Natural killer cell (primary cell): ENCODE measurements around the gene NKX6-2. TPM values are rescaled to one million over a fixed set of nuclear protein-coding genes. Genes with fewer than 3 reads are reported as not detected.

Experiments used
- ATAC-seq, 3 donors: fragments of 150-1000 bp in 2 of 3; fragments of 200-7000 bp in 1 of 3; cut with Tn5 transposase; 1 replicate in 1 of 3; 2 replicates in 2 of 3; pipeline ENCODE4 v1.10.0; 2021; ENCODE audit warnings: mild to moderate bottlenecking in 2 of 3, moderate library complexity in 2 of 3
- DNase-seq, 2 donors: peaks; one replicate each; pipeline versions ENCODE4 v3.0.0 to v3.0.0-alpha.2; 2013 to 2021; ENCODE audit warnings: mixed read lengths in 1 of 2
- H3K27ac ChIP-seq: one replicate; pipeline ENCODE4 v1.5.1; 2013; ENCODE audit warnings: mild to moderate bottlenecking, low read length
- H3K27me3 ChIP-seq: one replicate; pipeline ENCODE4 v1.6.1; 2013; ENCODE audit warnings: low read length; ENCODE audit not compliant: control insufficient read depth, insufficient read depth
- H3K36me3 ChIP-seq: one replicate; pipeline ENCODE4 v1.6.1; 2013; ENCODE audit warnings: low read length; ENCODE audit not compliant: control insufficient read depth, insufficient read depth
- H3K4me1 ChIP-seq: one replicate; pipeline ENCODE4 v1.6.1; 2013; ENCODE audit warnings: low read length; ENCODE audit not compliant: control insufficient read depth, insufficient read depth
- H3K4me3 ChIP-seq: one replicate; pipeline ENCODE4 v1.5.1; 2013; ENCODE audit warnings: low read length
- H3K9me3 ChIP-seq: one replicate; pipeline ENCODE4 v1.6.1; 2013; ENCODE audit warnings: low read length; ENCODE audit not compliant: control insufficient read depth, insufficient read depth
- H3K27ac Mint-ChIP-seq, 2 donors: one replicate each; pipeline ENCODE4 v1.8.0; 2022; ENCODE audit warnings: mild to moderate bottlenecking in 2 of 2, mixed read lengths in 2 of 2, moderate library complexity in 1 of 2
- H3K27me3 Mint-ChIP-seq, 2 donors: one replicate each; pipeline ENCODE4 v1.8.0; 2022; ENCODE audit warnings: low read depth in 2 of 2, mixed read lengths in 2 of 2
- H3K36me3 Mint-ChIP-seq: one replicate; pipeline ENCODE4 v1.8.0; 2022; ENCODE audit warnings: mixed read lengths
- H3K4me1 Mint-ChIP-seq, 2 donors: one replicate each; pipeline ENCODE4 v1.8.0; 2022; ENCODE audit warnings: mixed read lengths in 2 of 2
- H3K4me3 Mint-ChIP-seq: one replicate; pipeline ENCODE4 v1.8.0; 2022; ENCODE audit warnings: mild to moderate bottlenecking, moderate library complexity, mixed read lengths
- H3K9me3 Mint-ChIP-seq, 2 donors: one replicate each; pipeline ENCODE4 v1.8.0; 2022; ENCODE audit warnings: mixed read lengths in 2 of 2
- WGBS: methylation state at CpG from one replicate; pipeline ENCODE4 v1.1.7; 2013; ENCODE audit warnings: missing lambda C conversion rate; ENCODE audit not compliant: insufficient coverage; 5-methylcytosine and 5-hydroxymethylcytosine counted together
- intact Hi-C: fragments of 100-400 bp; cut with micrococcal nuclease; formaldehyde crosslinking; loops from one replicate; pipeline ENCODE4 v1.14.2; 2022
- total RNA-seq, 4 donors: library from RNA; stranded (reverse); fragments of 120-200 nt in 1 of 4; gene quantifications; one replicate each; pipeline versions ENCODE4 v1.2.3 to v1.2.4, GENCODE V29; 2013 to 2022
- TF ChIP-seq, protein P1 (sequence below): fragments of 200-600 bp; IDR thresholded peaks from one replicate; pipeline ENCODE4 v1.8.0; 2022; ENCODE audit warnings: antibody characterized with exemption

NKX6-2 gene
- total RNA-seq, 3 donors from 2014 or later (not counting 1 experiment from before 2014, with no cell fraction given): not detected

DNA sequence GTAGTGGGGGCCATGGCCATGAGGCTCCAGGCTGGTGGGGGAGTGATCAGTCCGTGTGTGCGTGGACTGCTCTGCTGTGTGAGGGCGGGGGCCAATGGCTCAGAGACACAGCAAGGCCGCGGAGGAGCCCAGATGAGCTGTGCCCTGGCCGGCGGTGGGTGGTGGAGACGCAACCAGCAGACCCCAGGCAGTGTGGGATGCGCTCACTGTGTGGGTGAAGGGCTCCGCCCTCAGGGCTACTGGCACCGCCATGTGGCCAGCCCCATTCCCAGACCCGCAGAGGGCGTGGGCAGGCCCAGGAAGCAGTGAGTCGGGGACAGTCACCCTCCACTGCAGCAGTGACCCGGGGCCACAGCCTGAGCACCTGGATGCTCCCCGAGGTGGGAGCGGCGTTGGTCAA, 9.1 kb downstream of the NKX6-2 start:
- 96% methylated on average over 18 of the region's 18 CpGs for WGBS
- DNase-seq (no peak), ATAC-seq (no peak)
- H3K4me3 Mint-ChIP-seq: no peak overlapping the region
- TF ChIP-seq, protein P1, sequence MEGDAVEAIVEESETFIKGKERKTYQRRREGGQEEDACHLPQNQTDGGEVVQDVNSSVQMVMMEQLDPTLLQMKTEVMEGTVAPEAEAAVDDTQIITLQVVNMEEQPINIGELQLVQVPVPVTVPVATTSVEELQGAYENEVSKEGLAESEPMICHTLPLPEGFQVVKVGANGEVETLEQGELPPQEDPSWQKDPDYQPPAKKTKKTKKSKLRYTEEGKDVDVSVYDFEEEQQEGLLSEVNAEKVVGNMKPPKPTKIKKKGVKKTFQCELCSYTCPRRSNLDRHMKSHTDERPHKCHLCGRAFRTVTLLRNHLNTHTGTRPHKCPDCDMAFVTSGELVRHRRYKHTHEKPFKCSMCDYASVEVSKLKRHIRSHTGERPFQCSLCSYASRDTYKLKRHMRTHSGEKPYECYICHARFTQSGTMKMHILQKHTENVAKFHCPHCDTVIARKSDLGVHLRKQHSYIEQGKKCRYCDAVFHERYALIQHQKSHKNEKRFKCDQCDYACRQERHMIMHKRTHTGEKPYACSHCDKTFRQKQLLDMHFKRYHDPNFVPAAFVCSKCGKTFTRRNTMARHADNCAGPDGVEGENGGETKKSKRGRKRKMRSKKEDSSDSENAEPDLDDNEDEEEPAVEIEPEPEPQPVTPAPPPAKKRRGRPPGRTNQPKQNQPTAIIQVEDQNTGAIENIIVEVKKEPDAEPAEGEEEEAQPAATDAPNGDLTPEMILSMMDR: no peak
- H3K9me3 Mint-ChIP-seq: no peaks in the 10 kb centered on the region
- H3K27ac Mint-ChIP-seq: no peak overlapping the region
- no peaks in the 10 kb centered on the region for H3K27me3 Mint-ChIP-seq
- Histone ChIP-seq H3K9me3 (no peaks in the 10 kb centered on the region), H3K36me3 (peaks cover under 1% of the 10 kb centered on the region), H3K27me3 (no peaks in the 10 kb centered on the region), H3K4me1 (no peaks in the 10 kb centered on the region), H3K4me3 (no peak overlapping the region), H3K27ac (no peak overlapping the region)
- H3K36me3 Mint-ChIP-seq: no peaks in the 10 kb centered on the region
- intact Hi-C loops: no loop called here
- H3K4me1 Mint-ChIP-seq: peaks cover 0 to 4% of the 10 kb centered on the region in 2 donors

DNA sequence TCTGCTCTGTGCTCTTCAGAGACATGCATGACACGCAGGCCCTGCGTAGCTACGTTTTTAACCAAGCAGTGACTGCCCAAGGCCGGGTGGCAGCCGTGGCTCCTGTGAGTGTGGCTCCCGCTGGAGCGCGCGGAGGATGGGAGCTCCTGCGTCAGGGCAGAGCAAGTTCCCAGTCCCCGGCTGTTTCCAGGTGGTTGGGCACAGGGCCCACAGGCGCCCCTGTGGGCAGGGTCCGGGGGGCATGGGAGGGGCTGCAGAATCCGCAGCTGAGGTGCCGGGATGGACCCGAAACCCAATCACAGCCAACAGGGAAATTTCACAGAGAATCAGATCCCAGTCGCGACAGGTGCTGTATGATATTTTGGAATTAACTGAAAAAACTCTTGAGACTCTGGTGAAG, 9.8 kb downstream of the NKX6-2 start:
- peaks cover 0 to 4% of the 10 kb centered on the region in 2 donors for H3K4me1 Mint-ChIP-seq
- no peaks in the 10 kb centered on the region for H3K27me3 Mint-ChIP-seq
- intact Hi-C loops: no loop called here
- H3K36me3 Mint-ChIP-seq: no peaks in the 10 kb centered on the region
- no peaks in the 10 kb centered on the region for H3K9me3 ChIP-seq
- DNase-seq (no peak), ATAC-seq (no peak)
- no peak overlapping the region for H3K4me3 ChIP-seq
- no peaks in the 10 kb centered on the region for H3K4me1 ChIP-seq
- no peaks in the 10 kb centered on the region for H3K27me3 ChIP-seq
- TF ChIP-seq, protein P1: no peak
- no peak overlapping the region for H3K4me3 Mint-ChIP-seq
- H3K27ac Mint-ChIP-seq: no peak overlapping the region
- WGBS: 97% methylated on average over 18 of the region's 18 CpGs
- no peaks in the 10 kb centered on the region for H3K36me3 ChIP-seq
- H3K27ac ChIP-seq: no peak overlapping the region
- no peaks in the 10 kb centered on the region for H3K9me3 Mint-ChIP-seq

DNA sequence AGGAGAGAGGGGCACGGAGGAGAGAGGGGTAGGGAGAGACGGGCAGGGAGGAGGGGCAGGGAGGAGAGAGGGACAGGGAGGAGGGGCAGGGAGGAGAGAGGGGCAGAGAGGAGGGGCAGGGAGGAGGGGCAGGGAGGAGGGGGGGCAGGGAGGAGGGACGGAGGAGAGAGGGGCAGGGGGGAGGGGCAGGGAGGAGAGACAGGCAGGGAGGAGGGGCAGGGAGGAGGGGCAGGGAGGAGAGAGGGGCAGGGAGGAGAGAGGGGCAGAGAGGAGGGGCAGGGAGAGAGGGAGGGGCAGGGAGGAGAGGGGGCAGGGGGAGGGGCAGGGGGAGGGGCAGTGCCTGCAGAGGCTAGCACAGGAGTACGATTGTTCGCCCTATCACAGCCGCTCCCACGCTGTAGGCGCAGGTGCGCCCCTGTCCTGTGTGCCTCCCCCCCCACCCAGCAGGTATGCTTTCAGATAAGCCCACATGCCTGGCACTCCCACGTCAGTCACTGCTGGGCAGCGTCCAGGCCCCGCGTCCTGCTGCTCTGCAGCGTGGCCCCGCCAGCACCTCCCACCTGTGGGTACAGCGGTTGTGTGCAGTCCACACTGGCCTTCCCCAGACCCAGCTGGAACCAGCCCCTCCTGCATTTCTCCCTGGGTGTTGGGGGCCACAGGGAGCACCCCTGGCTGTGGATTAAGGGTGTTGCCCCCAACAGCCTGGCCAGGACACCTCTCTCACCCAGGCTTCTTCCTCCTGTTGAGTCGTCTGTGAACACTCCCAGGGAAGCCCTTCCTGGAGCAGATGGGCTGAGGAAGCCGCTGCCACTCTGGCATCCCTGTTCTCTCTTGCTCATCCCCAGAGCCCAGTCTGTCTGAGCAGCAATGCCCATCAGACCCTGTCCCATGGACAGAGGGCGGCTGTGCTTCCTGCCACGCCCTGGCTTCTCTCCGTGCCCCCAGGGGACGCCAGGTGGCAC, 10.8 kb downstream of the NKX6-2 start:
- WGBS: 90% methylated on average over 22 of the region's 22 CpGs
- no peak overlapping the region for H3K27ac Mint-ChIP-seq
- TF ChIP-seq, protein P1: no peak
- no peaks in the 10 kb centered on the region for H3K36me3 Mint-ChIP-seq
- Histone ChIP-seq H3K36me3 (no peaks in the 10 kb centered on the region), H3K9me3 (no peaks in the 10 kb centered on the region), H3K4me1 (no peaks in the 10 kb centered on the region), H3K4me3 (no peak overlapping the region), H3K27ac (no peak overlapping the region), H3K27me3 (no peaks in the 10 kb centered on the region)
- DNase-seq (no peak), ATAC-seq (no peak)
- intact Hi-C loops: no loop called here
- no peaks in the 10 kb centered on the region for H3K9me3 Mint-ChIP-seq
- peaks cover 0 to 4% of the 10 kb centered on the region in 2 donors for H3K4me1 Mint-ChIP-seq
- no peaks in the 10 kb centered on the region for H3K27me3 Mint-ChIP-seq
- H3K4me3 Mint-ChIP-seq: no peak overlapping the region
